HEK293 (cell line): ENCODE measurements around the gene CEBPG.

Experiments used
- SP2 ChIP-seq: fragments of 450-650 bp; formaldehyde crosslinking; IDR thresholded peaks from 2 replicates; pipeline ENCODE4 v1.5.1; 2016; ENCODE audit warnings: missing biosample characterization, missing genetic modification characterization
- TCF7L2 ChIP-seq: IDR thresholded peaks from 2 replicates; pipeline ENCODE4 v1.6.1; 2011; ENCODE audit warnings: low read depth, mild to moderate bottlenecking, inconsistent platforms, low read length, moderate library complexity, borderline replicate concordance
- ZNF24 ChIP-seq: fragments of 450-650 bp; formaldehyde crosslinking; IDR thresholded peaks from 2 replicates; pipeline ENCODE4 v1.5.1; 2016; ENCODE audit warnings: missing biosample characterization, missing genetic modification characterization
- ZNF701 ChIP-seq: fragments of 450-650 bp; formaldehyde crosslinking; IDR thresholded peaks from 2 replicates; pipeline ENCODE4 v1.5.1; 2016; ENCODE audit warnings: missing biosample characterization, missing genetic modification characterization
- TF ChIP-seq, protein P1 (sequence below): fragments of 450-650 bp; formaldehyde crosslinking; IDR thresholded peaks from 2 replicates; pipeline ENCODE4 v1.5.1; 2016; ENCODE audit warnings: missing biosample characterization, missing genetic modification characterization
- TF ChIP-seq, protein P2 (sequence below): fragments of 450-650 bp; formaldehyde crosslinking; IDR thresholded peaks from 2 replicates; pipeline ENCODE4 v1.5.1; 2017; ENCODE audit warnings: missing biosample characterization, missing genetic modification characterization
- TF ChIP-seq, protein P3 (sequence below): fragments of 450-650 bp; formaldehyde crosslinking; IDR thresholded peaks from 2 replicates; pipeline ENCODE4 v1.5.1; 2017; ENCODE audit warnings: missing biosample characterization, missing genetic modification characterization

DNA sequence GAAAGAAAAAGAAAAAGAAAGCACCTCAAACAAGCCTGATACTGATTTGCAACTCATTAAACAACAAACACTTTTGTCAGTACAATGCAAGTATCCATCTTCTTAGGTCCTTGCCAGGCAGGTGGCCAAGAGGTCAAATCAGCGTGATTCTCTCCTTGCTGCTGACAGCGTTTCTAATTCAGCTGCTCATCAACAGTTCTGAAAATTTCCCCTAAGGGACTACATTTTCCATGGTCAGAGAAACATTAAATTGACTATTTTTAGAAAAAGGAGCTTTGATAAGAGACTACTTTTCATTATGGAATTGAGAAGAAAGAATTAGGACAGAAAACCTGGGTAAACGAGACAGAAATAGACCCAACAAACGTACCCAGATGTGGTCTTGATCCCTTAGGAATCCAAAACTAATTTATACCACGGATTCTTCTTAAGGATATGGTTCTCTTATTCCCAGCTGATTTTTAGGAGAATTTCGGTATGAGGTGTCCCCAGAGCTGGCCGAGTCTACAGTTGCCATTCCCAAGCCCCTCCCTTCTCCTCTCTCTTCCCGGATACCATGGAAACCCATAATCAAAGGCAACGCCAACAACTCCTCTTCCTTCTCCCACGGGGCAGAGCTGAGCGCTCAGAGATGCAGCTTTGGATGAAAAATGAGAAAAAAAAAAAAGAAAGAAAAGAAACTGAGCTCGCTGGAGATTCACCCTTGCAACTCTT is 29.5 kb upstream of the CEBPG start:
- TF ChIP-seq, protein P1, sequence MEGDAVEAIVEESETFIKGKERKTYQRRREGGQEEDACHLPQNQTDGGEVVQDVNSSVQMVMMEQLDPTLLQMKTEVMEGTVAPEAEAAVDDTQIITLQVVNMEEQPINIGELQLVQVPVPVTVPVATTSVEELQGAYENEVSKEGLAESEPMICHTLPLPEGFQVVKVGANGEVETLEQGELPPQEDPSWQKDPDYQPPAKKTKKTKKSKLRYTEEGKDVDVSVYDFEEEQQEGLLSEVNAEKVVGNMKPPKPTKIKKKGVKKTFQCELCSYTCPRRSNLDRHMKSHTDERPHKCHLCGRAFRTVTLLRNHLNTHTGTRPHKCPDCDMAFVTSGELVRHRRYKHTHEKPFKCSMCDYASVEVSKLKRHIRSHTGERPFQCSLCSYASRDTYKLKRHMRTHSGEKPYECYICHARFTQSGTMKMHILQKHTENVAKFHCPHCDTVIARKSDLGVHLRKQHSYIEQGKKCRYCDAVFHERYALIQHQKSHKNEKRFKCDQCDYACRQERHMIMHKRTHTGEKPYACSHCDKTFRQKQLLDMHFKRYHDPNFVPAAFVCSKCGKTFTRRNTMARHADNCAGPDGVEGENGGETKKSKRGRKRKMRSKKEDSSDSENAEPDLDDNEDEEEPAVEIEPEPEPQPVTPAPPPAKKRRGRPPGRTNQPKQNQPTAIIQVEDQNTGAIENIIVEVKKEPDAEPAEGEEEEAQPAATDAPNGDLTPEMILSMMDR (tag by site-specific recombination) = no peak
- TF ChIP-seq, protein P2, sequence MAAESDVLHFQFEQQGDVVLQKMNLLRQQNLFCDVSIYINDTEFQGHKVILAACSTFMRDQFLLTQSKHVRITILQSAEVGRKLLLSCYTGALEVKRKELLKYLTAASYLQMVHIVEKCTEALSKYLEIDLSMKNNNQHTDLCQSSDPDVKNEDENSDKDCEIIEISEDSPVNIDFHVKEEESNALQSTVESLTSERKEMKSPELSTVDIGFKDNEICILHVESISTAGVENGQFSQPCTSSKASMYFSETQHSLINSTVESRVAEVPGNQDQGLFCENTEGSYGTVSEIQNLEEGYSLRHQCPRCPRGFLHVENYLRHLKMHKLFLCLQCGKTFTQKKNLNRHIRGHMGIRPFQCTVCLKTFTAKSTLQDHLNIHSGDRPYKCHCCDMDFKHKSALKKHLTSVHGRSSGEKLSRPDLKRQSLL (tag by site-specific recombination) = no peak
- TF ChIP-seq, protein P3, sequence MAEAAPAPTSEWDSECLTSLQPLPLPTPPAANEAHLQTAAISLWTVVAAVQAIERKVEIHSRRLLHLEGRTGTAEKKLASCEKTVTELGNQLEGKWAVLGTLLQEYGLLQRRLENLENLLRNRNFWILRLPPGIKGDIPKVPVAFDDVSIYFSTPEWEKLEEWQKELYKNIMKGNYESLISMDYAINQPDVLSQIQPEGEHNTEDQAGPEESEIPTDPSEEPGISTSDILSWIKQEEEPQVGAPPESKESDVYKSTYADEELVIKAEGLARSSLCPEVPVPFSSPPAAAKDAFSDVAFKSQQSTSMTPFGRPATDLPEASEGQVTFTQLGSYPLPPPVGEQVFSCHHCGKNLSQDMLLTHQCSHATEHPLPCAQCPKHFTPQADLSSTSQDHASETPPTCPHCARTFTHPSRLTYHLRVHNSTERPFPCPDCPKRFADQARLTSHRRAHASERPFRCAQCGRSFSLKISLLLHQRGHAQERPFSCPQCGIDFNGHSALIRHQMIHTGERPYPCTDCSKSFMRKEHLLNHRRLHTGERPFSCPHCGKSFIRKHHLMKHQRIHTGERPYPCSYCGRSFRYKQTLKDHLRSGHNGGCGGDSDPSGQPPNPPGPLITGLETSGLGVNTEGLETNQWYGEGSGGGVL (tag by site-specific recombination) = no peak
- TF ChIP-seq ZNF701 (tag by site-specific recombination) = no peak
- TF ChIP-seq SP2 (tag by site-specific recombination) = no peak
- TF ChIP-seq ZNF24 (tag by site-specific recombination) = no peak
- no peak for TF ChIP-seq TCF7L2
